Mesenchymal stem cell (in vitro differentiated cells and primary cell): ENCODE measurements around the gene SERTAD4.
A peak's percentile ranks its signal among the peaks of the same experiment; 100 is the strongest.

Experiments used
- DNase-seq: peaks from one replicate; pipeline ENCODE4 v3.0.0-alpha.2; 2013
- H2AFZ ChIP-seq: one replicate; pipeline ENCODE4 v1.6.1; 2013; ENCODE audit warnings: low read depth, mild to moderate bottlenecking, control low read depth, inconsistent platforms, low read length, moderate library complexity
- H2AK5ac ChIP-seq: 2 replicates; pipeline ENCODE4 v1.6.1; 2013; ENCODE audit warnings: low read length, moderate library complexity, mild to moderate bottlenecking, inconsistent platforms; ENCODE audit not compliant: severe bottlenecking
- H2BK120ac ChIP-seq: one replicate; pipeline ENCODE4 v1.6.1; 2013; ENCODE audit warnings: low read depth, mild to moderate bottlenecking, inconsistent platforms, low read length, moderate library complexity
- H2BK12ac ChIP-seq, 2 experiments: one replicate each; pipeline ENCODE4 v1.6.1; 2013; ENCODE audit warnings: inconsistent platforms in 2 of 2, low read length in 2 of 2, mild to moderate bottlenecking in 2 of 2, moderate library complexity in 2 of 2, control low read depth in 1 of 2
- H2BK15ac ChIP-seq: one replicate; pipeline ENCODE4 v1.6.1; 2013; ENCODE audit warnings: mild to moderate bottlenecking, low read depth, inconsistent platforms; ENCODE audit not compliant: poor library complexity, severe bottlenecking
- H2BK5ac ChIP-seq: 2 replicates; pipeline ENCODE4 v1.6.1; 2013; ENCODE audit warnings: low read depth, mild to moderate bottlenecking, low read length, control low read depth, inconsistent platforms; ENCODE audit not compliant: poor library complexity, severe bottlenecking
- H3K14ac ChIP-seq, 2 experiments: one replicate each; pipeline ENCODE4 v1.6.1; 2013; ENCODE audit warnings: inconsistent platforms in 2 of 2, low read length in 2 of 2, control low read depth in 1 of 2, mild to moderate bottlenecking in 1 of 2, moderate library complexity in 1 of 2
- H3K18ac ChIP-seq, 2 experiments: one replicate each; pipeline ENCODE4 v1.6.1; 2013; ENCODE audit warnings: inconsistent platforms in 2 of 2, low read length in 2 of 2, control low read depth in 1 of 2, low read depth in 1 of 2, mild to moderate bottlenecking in 1 of 2
- H3K23ac ChIP-seq, 2 experiments: one replicate each; pipeline ENCODE4 v1.6.1; 2013; ENCODE audit warnings: inconsistent platforms in 2 of 2, low read length in 2 of 2, mild to moderate bottlenecking in 2 of 2, moderate library complexity in 2 of 2, control low read depth in 1 of 2
- H3K27ac ChIP-seq: 2 replicates; pipeline ENCODE4 v1.5.1; 2013; ENCODE audit warnings: mild to moderate bottlenecking, moderate library complexity, low read length, control low read depth, inconsistent platforms; ENCODE audit not compliant: poor library complexity, severe bottlenecking
- H3K27me3 ChIP-seq, 2 experiments: 2 replicates each; pipeline versions ENCODE4 v1.6.1 to v1.7.0; 2013; ENCODE audit warnings: low read length in 2 of 2, mild to moderate bottlenecking in 2 of 2, moderate library complexity in 2 of 2, control low read depth in 1 of 2, inconsistent platforms in 1 of 2; ENCODE audit not compliant: control insufficient read depth in 1 of 2, insufficient read depth in 1 of 2
- H3K36me3 ChIP-seq, 2 experiments: 2 replicates each; pipeline versions ENCODE4 v1.6.1 to v1.7.0; 2013; ENCODE audit warnings: low read length in 2 of 2, control low read depth in 1 of 2, inconsistent platforms in 1 of 2, low read depth in 1 of 2, mild to moderate bottlenecking in 1 of 2; ENCODE audit not compliant: insufficient read depth in 2 of 2, control insufficient read depth in 1 of 2
- H3K4ac ChIP-seq, 2 experiments: one replicate each; pipeline ENCODE4 v1.6.1; 2013; ENCODE audit warnings: inconsistent platforms in 2 of 2, low read length in 2 of 2, mild to moderate bottlenecking in 2 of 2, moderate library complexity in 2 of 2, control low read depth in 1 of 2, low read depth in 1 of 2
- H3K4me1 ChIP-seq: 2 replicates; pipeline ENCODE4 v1.6.1; 2013; ENCODE audit warnings: low read depth, low read length, control low read depth; ENCODE audit not compliant: control insufficient read depth, insufficient read depth
- H3K4me2 ChIP-seq: 2 replicates; pipeline ENCODE4 v1.6.1; 2013; ENCODE audit warnings: low read length, mild to moderate bottlenecking, inconsistent platforms; ENCODE audit not compliant: poor library complexity, severe bottlenecking
- H3K4me3 ChIP-seq, 2 experiments: 2 replicates each; pipeline versions ENCODE4 v1.5.1 to v1.7.0; 2013; ENCODE audit warnings: low read length in 2 of 2, mild to moderate bottlenecking in 2 of 2, control low read depth in 1 of 2, low read depth in 1 of 2; ENCODE audit not compliant: insufficient read depth in 1 of 2
- H3K79me1 ChIP-seq: replicated peaks from 2 replicates; pipeline ENCODE4 v1.6.1; 2013; ENCODE audit warnings: mild to moderate bottlenecking, control low read depth, low read length, inconsistent platforms; ENCODE audit not compliant: poor library complexity, severe bottlenecking
- H3K9ac ChIP-seq: 2 replicates; pipeline ENCODE4 v1.7.0; 2013; ENCODE audit warnings: mild to moderate bottlenecking, low read length, moderate library complexity
- H3K9me3 ChIP-seq: 2 replicates; pipeline ENCODE4 v1.7.0; 2013; ENCODE audit warnings: mild to moderate bottlenecking, low read length; ENCODE audit not compliant: control insufficient read depth
- H4K8ac ChIP-seq: one replicate; pipeline ENCODE4 v1.6.1; 2013; ENCODE audit warnings: inconsistent platforms, mild to moderate bottlenecking, low read length, moderate library complexity
- H4K91ac ChIP-seq: one replicate; pipeline ENCODE4 v1.6.1; 2013; ENCODE audit warnings: mild to moderate bottlenecking, low read length, inconsistent platforms
- WGBS: methylation state at CpG from one replicate; pipeline ENCODE4 v1.1.7; 2013; ENCODE audit warnings: mixed read lengths; 5-methylcytosine and 5-hydroxymethylcytosine counted together

Gene SERTAD4

GRCh38 chr1:210250665-210250997 is 18.0 kb downstream of the SERTAD4 start:
- peak overlapping the region; percentile 2 to 77 for H2BK12ac ChIP-seq
- H3K79me1 ChIP-seq: no peaks in the 10 kb centered on the region
- H3K27me3 ChIP-seq: peaks cover 0 to 51% of the 10 kb centered on the region in 2 experiments
- no peak overlapping the region for H3K4ac ChIP-seq
- H2AK5ac ChIP-seq: no peak overlapping the region
- H3K9me3 ChIP-seq: no peaks in the 10 kb centered on the region
- 7% methylated on average over 10 of the region's 11 CpGs for WGBS
- no peak overlapping the region for H2BK15ac ChIP-seq
- H3K23ac ChIP-seq: no peak overlapping the region
- no peak overlapping the region for H2BK5ac ChIP-seq
- H3K14ac ChIP-seq: no peak overlapping the region
- peak; percentile 42 for DNase-seq
- no peaks in the 10 kb centered on the region for H3K36me3 ChIP-seq
- H4K8ac ChIP-seq: peak overlapping the region; percentile 62
- H3K9ac ChIP-seq: no peak overlapping the region
- no peak overlapping the region for H2BK120ac ChIP-seq
- H3K27ac ChIP-seq: peak overlapping the region; percentile 96
- H3K18ac ChIP-seq: peak overlapping the region in 1 of 2 experiments; percentile 54
- peaks cover 26% of the 10 kb centered on the region for H3K4me1 ChIP-seq
- peak overlapping the region in 1 of 2 experiments; percentile 72 for H3K4me3 ChIP-seq
- H2AFZ ChIP-seq: peak overlapping the region; percentile 18
- H4K91ac ChIP-seq: peak overlapping the region; percentile 58
- peak overlapping the region; percentile 90 for H3K4me2 ChIP-seq

DNA sequence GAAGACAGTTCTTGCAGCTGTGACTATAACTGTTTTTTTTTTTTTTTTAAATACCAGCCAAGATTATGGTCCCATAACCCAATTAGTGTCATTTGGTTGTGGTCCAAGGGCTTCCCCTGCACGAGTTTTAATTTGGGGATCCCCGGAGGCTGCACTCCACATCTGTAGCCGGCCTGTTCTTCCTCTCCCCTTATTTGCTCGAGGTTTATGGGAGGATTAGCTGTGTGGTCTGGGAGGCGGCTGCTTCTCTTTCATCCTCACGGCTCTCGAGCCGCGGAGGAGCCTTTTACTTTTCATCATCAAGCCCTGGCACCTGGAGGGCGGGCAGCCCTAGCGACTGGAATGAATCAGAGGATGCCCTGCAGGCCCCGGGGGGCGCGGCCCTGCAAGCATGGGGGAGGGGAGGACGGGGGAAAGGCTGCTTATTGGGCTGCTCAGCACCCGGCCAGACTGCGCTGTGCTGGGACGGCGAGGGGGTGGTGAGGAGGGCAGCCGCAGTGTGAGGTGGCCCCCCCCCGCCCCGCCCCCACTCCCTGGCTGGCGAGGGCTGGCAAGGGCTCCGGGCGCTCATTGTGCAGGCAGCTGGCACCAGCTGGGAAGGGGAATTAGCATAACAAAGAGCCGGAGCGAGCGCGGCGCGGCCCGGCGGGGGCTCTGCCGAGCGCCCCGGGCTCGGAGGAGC is 18.5 kb downstream of the SERTAD4 start:
- peak overlapping the region; percentile 96 for H3K27ac ChIP-seq
- H4K8ac ChIP-seq: peak overlapping the region; percentile 74
- H3K23ac ChIP-seq: no peak overlapping the region
- DNase-seq: peak; percentile 60
- H2AK5ac ChIP-seq: no peak overlapping the region
- H3K4me3 ChIP-seq: peak overlapping the region; percentile 43 to 72
- H3K18ac ChIP-seq: peak overlapping the region; percentile 37 to 88
- H3K4ac ChIP-seq: peak overlapping the region; percentile 46 to 90
- peak overlapping the region; percentile 46 for H3K9ac ChIP-seq
- WGBS: under 1% methylated on average over 26 of the region's 37 CpGs
- H3K14ac ChIP-seq: no peak overlapping the region
- no peaks in the 10 kb centered on the region for H3K9me3 ChIP-seq
- H3K79me1 ChIP-seq: no peaks in the 10 kb centered on the region
- H3K27me3 ChIP-seq: peaks cover 0 to 55% of the 10 kb centered on the region in 2 experiments
- H4K91ac ChIP-seq: peak overlapping the region; percentile 90
- H3K4me1 ChIP-seq: peaks cover 30% of the 10 kb centered on the region
- peak overlapping the region; percentile 54 for H2BK5ac ChIP-seq
- H2AFZ ChIP-seq: peak overlapping the region; percentile 93
- H3K4me2 ChIP-seq: peak overlapping the region; percentile 90
- no peaks in the 10 kb centered on the region for H3K36me3 ChIP-seq
- H2BK15ac ChIP-seq: no peak overlapping the region
- peak overlapping the region; percentile 80 for H2BK120ac ChIP-seq
- peak overlapping the region in 1 of 2 experiments; percentile 96 for H2BK12ac ChIP-seq

- Histone ChIP-seq H3K23ac (peak overlapping the region in 1 of 2 experiments; percentile 93), H4K91ac (peak overlapping the region; percentile 90), H4K8ac (peak overlapping the region; percentile 78), H3K18ac (peak overlapping the region; percentile 37 to 88), H3K9me3 (no peaks in the 10 kb centered on the region), H3K4me1 (peaks cover 32% of the 10 kb centered on the region), H2BK120ac (peak overlapping the region; percentile 80), H2BK5ac (peak overlapping the region; percentile 36), H2AFZ (peak overlapping the region; percentile 93), H3K14ac (no peak overlapping the region), H3K27me3 (peaks cover 0 to 50% of the 10 kb centered on the region in 2 experiments), H3K36me3 (no peaks in the 10 kb centered on the region), H3K4ac (peak overlapping the region; percentile 2 to 90), H3K79me1 (no peaks in the 10 kb centered on the region), H3K9ac (peak overlapping the region; percentile 46), H3K4me3 (peak overlapping the region; percentile 43 to 72), H3K27ac (peak overlapping the region; percentile 66), H2AK5ac (peak overlapping the region; percentile 79), H2BK15ac (peak overlapping the region; percentile 8), H3K4me2 (peak overlapping the region; percentile 90), H2BK12ac (peak overlapping the region; percentile 44 to 96)
- DNase-seq: no peak
- 10% methylated on average over 49 of the region's 58 CpGs for WGBS
Measured at GRCh38 chr1:210251680-210252490, 19.3 kb downstream of the SERTAD4 start.

- Histone ChIP-seq H4K8ac (peak overlapping the region; percentile 76), H3K9me3 (no peaks in the 10 kb centered on the region), H3K4me1 (peaks cover 32% of the 10 kb centered on the region), H2BK15ac (peak overlapping the region; percentile 44), H2BK5ac (peak overlapping the region; percentile 36), H3K4ac (peak overlapping the region in 1 of 2 experiments; percentile 10), H3K14ac (no peak overlapping the region), H3K9ac (no peak overlapping the region), H3K23ac (no peak overlapping the region), H3K27ac (peak overlapping the region; percentile 66), H2AFZ (peak overlapping the region; percentile 56), H3K36me3 (no peaks in the 10 kb centered on the region), H3K4me3 (no peak overlapping the region), H2BK120ac (no peak overlapping the region), H3K27me3 (peaks cover 0 to 43% of the 10 kb centered on the region in 2 experiments), H3K4me2 (peak overlapping the region; percentile 90), H4K91ac (no peak overlapping the region), H3K79me1 (no peaks in the 10 kb centered on the region), H2BK12ac (peak overlapping the region in 1 of 2 experiments; percentile 79), H3K18ac (peak overlapping the region in 1 of 2 experiments; percentile 50), H2AK5ac (no peak overlapping the region)
- WGBS: 7% methylated on average over 21 of the region's 29 CpGs
- DNase-seq: peak; percentile 47
Measured at GRCh38 chr1:210252621-210253051, 20.0 kb downstream of the SERTAD4 start.
